Thyroid gland (tissue), 4 donors: Measurements from ENCODE around the gene PREX1.

Experiments
- CTCF ChIP-seq, 6 experiments: fragments of 200-600 bp in 3 of 6; fragments of 450-650 bp in 3 of 6; sonication (generic) in 3 of 6; IDR thresholded peaks; one replicate each; pipeline ENCODE4 v1.5.1; 2016 to 2019; ENCODE audit warnings: antibody characterized with exemption in 6 of 6, mild to moderate bottlenecking in 2 of 6, inconsistent platforms in 1 of 6, moderate library complexity in 1 of 6
- POLR2A ChIP-seq, 2 donors: fragments of 450-650 bp; IDR thresholded peaks; one replicate each; pipeline ENCODE4 v1.6.1; 2017; ENCODE audit warnings: antibody characterized with exemption in 2 of 2, mild to moderate bottlenecking in 2 of 2, moderate library complexity in 1 of 2

- TF ChIP-seq POLR2A (IDR thresholded peaks at IDR 0.05) (no peak), CTCF (IDR thresholded peaks at IDR 0.05) (no peak)
Measured at GRCh38 chr20:48599106-48599747, 228.6 kb downstream of the PREX1 start.
